Muscle of back (tissue), 11 donors: Measurements from ENCODE around the gene MCU. TPM values are rescaled to one million over a fixed set of nuclear protein-coding genes. Genes with fewer than 3 reads are reported as not detected.

Experiments
- DNase-seq, 3 donors: peaks; one replicate each; pipeline versions ENCODE4 v3.0.0 to v3.0.0-alpha.2; 2013
- polyA plus RNA-seq, 10 donors: library from polyadenylated mRNA; unstranded; fragments of 120-200 nt; gene quantifications; one replicate each; pipeline ENCODE4 v1.2.1, GENCODE V29; 2013; ENCODE audit not compliant: insufficient read length in 10 of 10

Gene MCU
- polyA plus RNA-seq, 10 donors = 86.6 to 152 (median 104) TPM

DNA sequence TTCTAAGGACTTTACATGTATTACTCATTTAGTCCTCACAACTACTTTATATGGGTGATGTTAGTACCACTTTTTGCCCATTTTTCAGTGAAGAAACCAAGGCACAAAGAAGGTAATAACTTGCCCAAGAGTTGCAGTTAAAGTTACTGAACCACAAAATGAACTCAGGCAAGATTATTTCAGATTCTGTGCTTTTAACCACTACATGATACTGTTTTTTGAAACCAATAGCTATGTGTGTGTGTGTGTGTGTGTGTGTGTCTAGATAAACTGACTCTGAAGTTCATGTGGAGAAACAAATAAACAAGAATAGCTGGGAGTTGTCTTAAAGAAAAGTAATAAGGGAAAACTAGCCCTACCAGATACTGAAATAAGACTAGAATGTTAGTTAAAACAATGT lies 140.8 kb downstream of the MCU start:
- DNase-seq = no peak

DNA sequence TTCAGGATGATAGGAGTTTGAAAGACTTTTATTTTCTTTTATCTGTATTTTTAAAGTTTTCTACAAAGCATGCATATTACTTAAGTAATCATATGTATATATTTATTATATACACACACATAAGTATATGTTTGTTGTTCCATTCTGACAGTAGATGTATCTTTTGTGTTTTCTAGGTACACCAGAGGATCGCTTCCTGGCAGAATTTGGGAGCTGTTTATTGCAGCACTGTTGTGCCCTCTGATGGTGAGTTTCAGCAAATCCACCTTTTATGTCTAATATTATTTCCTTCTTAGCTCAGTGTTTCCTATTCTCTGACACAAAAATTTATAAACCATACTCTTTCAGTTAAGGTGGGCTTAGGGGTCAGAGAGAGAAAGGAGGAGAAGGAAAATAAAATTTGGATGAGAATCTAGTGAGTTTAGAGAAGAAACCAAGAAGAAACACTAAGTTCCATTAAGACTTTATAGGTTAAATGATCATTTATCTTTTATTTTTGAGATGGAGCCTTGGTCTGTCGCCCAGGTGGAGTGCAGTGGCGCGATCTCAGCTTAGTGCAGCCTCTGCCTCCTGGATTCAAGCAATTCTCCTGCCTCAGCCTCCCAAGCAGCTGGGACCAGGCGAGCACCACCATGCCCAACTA lies 142.4 kb downstream of the MCU start:
- peak; percentile 61 to 88 (median 83) for DNase-seq

DNA sequence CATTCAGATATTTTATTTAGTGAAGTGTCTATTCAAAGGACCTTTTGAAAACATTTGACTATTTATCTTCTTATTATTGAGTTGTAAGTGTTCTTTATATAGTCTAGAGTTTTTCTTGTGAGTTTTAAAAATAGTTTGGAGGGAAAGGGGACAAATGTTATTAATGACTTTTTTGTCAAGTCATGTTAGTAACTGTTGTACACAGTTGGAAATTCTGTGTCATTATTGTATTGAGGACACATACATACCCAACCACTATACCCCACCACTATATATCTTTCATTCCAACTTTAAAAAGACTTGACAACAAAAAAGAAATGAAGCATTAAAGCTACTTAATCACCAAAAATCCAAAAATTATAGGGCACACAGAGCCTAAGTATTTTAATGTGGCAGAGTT lies 148.4 kb downstream of the MCU start:
- no peak for DNase-seq

DNA sequence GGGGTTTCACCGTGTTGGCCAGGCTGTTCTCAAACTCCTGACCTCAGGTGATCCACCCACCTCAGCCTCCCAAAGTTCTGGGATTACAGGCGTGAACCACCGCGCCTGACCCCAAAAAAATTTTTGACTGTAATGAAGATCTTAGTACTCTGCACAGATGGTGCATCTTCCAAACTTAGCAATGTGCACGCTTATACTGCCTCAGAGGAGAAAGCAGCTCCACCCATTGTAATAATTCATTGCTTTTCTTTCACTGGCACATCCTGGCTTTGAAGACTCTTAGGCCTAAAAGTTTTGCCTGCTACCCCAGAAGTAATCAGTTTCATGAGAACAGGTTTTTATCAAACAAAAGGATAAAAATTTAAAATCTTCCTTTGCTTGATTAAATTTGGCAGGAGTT lies 149.5 kb downstream of the MCU start:
- DNase-seq = no peak

DNA sequence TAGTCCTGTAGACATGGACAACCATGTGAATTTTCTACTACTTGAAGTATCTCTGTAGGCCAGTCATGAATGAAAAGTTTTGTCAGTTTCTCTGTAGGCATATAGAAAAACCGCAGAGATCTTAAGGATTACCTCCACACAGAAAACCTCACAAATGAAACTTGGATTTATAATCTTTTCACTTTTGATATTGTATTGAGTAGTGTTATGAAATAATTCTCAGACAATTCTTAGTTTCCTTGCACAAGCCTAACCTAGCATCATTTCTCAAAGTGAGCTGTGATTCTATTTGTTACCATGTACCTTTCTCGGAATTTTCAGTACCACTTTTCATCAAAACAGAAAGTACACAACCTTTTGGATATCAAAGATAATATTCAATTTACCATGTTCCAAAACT lies 150.2 kb downstream of the MCU start:
- DNase-seq = no peak

DNA sequence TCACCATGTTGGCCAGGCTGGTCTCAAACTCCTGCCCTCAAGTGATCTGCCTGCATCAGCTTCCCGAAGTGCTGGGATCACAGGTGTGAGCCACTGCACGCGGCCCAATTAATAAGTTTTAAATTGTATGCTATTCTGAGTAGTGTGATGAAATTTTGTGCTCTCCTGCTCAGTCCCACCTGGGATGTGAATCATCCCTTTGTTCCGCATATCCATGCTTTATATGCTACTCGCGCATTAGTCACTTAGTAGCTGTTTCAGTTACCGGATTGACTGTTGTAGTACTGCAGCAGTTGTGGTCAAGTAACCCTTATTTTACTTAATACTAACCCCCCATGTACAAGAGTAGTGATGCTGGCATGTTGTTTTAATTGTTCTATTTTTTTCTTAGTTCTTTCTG lies 154.3 kb downstream of the MCU start:
- DNase-seq = peak in 1 of 3 donors; percentile 19

DNA sequence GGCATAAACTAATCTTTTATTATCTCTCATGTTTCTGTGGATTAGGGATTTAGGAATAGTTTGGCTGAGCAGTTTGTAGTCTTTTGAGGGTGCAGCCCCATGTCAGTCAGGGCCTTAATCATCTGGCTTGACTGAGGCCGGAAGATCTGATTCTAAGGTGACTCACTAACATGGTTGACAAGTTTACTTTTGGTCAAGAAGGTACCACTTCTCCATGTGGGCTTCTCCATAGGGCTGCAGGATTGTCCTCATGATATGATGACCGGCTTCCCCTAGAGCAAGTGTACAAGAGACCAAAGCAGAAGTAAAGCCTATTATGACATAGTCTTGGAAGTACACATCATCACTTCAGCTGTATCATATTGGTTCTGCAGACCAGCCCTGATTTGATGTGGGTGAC lies 155.7 kb downstream of the MCU start:
- DNase-seq = no peak

DNA sequence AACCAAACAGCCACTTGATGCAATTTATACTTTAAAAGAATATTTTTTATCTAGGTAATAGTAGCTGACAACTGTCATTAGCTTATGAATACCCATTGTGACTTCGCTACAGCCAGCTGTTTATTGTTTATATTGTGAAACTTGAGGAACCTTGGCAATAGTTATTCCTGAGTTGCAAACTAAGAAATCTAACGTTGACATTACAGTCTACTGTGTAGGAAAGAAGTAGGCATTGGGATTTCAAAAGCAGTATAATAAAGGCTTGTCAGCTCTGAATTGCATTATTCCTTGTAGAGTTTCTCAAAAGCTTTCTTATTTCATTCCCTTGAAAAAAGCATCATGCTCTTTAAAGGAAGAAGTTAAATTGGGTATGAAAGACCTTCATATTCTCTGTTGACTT lies 158.9 kb downstream of the MCU start:
- DNase-seq = no peak

DNA sequence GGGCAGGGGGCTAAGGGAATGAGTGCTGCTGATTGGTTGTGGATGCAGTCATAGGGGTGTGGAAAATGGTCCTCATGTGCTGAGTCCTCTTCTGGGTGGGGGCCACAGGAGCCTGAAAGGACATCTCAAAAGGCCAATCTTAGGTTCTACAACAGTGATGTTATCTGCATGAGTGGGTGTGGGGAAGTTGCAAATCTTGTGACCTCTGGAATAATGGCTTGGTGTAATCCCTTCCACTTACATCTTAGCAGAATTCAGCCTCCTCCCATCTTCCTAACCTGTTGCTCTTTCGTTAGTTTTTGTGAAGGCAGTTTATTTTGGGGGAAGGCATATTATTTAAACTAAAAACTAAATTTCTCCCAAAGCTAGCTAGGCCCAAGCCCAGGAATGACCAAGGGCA lies 159.6 kb downstream of the MCU start:
- DNase-seq = no peak

DNA sequence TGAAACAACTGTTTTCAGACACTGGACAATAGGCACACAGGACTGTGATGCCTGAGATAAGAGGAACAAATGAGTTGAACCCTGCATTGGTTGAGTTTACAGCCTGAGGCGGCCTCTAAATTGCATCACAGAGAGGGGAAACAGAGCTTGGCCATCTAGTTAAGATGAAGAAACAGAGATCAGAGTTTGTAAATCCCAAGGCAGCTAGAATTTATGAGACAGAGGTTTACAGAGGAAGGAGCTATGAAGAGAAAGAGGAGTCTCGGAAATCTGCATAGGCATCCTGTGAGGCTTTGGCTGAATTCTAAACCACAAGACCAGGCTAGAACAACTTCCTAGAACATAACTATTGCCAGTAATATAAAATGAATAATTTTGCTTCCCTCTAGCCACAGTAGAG lies 160.6 kb downstream of the MCU start:
- DNase-seq = no peak

DNA sequence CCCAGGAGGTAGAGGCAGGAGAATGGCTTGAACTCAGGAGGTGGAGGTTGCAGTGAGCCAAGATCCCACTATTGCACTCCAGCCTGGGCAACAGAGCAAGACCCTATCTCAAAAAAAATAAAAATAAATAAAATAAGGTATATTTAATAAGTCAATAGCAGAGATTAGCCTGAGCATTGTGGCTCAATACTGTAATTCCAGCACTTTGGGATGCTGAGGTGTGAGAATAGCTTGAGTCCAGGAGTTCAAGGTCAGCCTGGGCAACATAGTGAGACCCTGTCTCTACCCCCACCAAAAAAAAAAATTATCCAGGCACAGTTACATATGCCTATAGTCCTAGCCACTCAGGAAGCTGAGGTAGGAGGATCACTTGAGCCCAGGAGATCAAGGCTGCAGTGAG lies 163.2 kb downstream of the MCU start:
- DNase-seq = no peak

DNA sequence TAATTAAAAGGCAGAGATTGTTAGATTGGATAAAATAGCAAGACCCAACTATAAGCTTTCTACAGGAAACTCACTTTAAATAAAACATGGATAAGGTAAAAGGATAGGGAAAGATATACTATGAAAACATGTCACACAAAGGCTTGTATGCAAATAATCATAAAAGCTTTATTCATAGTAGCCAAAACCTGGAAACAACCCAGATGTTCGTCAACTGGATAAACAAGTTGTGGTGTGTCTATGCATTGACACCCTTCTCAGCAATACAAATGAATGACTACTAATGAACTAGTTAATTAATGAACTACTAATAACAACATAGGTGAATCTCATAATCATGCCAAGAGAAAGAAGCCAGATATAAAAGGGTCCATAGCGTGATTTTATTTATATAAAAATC lies 163.8 kb downstream of the MCU start:
- no peak for DNase-seq

DNA sequence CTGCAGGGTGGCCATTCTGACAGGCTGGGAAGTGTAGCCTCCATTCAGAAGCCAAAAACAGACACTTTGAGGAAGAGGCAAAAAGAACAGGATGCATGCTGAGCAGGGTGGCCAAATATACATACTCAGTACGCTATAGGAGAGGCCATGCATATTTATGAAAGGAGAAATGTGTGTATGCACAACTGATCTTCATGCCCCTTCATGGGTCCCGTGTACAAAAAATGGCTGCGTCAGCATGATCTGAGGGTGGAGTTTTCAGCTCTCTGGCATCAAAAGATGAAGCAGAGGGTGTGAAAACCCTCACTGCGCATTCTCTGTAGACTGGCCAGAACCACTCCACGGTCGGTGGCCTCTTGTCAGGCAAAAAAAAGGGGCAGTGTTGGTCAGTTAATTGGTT lies 166.1 kb downstream of the MCU start:
- DNase-seq = no peak

DNA sequence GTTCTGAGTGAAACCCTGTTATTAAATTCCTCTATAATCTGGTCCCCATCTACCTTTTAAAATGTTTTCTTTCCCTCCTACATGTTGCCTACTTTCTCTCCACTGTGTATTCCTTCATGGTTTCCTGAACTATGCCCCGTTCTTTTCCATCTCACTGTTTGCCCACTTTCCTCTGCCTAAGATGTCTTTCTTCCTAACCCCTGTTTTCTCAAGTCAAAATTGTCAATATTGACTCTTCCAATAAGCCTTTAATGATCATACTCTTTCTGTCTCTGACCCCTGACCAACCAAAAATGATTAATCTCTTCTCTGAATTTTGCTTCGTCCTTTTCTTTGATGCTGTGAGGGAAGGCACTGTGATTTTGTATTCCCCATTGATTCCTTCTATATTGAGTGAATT lies 171.0 kb downstream of the MCU start:
- no peak for DNase-seq

DNA sequence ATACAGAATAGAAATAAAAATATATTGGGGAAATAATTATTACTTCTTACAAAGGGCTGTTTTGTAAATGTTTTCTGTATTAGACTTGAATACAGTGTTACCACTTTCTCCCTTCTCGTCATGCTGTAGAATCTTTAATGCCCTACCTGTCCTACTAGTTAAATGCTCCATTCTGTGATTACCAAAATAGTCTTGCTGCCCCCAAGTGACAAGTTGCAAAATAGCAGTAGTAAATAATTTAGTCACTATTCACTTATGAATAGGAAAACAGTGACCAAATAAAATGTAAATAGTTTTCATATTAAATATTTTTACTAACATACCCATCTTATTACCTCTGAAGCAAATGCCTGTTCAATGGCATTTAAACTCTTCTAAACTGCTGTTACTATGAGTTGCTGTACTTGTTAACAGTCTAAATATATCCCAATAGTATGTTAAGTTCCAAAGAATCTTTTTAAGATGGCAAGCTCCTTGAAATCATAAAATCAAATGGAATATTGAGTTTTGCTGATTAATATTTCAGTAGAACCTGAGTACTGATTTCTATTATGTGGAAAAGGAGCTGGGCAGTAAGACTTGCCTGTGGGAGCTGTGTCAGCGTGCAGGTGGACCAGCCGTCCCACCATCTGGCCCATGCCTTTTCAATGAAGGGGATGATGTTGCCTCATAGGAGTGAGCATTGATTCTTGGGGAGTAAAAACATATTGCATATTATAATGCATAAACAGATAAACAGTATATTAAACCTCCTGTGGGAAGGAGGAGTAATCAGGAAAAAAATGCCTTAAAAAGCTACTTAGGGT lies 183.5 kb downstream of the MCU start:
- DNase-seq = peak; percentile 21 to 39 (median 23)

DNA sequence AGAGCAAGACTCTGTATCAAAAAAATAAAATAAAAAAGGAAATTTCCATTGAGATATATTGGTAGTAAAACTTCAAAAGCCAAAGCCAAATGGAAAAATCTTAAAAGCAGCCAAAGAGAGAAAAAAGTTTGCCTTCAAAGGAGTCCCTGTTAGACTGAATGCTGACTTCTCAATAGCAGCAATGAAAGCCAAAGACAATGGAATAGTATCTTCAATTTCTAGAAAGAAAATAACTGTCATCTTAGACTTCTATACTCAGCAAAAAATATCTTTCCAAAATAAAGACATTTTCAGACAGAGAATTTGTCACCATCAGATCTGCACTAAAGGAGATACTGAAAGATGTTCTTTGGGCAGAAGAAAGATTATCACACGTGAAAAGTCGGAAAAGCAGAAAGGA lies 187.3 kb downstream of the MCU start:
- no peak for DNase-seq

DNA sequence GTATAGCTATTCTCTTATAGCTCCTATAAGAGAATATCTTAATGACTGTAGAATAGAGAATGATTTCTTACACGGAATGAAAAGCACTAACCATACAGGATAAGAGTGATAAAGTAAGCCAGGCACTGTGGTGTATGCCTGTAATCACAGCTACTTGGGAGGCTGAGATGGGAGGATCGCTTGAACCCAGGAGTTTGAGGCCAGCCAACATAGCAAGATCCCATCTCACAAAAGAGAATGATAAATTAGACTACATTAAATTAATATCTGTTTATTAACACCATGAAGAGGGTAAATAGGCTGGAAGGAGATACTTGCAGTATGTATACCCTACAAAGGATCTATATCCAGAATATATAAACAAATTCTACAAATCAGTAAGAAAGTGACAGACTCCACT lies 189.3 kb downstream of the MCU start:
- no peak for DNase-seq

DNA sequence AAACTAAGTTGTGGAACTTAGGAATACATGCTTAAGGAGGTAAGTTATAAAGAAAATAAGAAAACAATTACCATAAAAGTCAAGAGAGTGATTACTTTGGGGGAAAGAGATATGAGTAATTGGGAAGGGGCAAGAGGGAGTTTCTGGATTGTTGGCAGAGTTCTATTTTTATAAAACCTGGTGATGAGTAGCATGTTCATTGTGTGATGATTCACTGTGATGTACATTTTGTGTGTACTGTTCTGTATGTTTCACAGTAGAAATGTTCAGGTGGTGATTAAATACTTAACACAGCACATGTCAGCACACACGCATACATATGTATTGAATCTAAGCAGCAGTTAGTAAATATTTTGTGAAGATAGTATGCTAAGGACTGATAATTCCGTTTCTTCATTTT lies 191.9 kb downstream of the MCU start:
- DNase-seq = no peak

DNA sequence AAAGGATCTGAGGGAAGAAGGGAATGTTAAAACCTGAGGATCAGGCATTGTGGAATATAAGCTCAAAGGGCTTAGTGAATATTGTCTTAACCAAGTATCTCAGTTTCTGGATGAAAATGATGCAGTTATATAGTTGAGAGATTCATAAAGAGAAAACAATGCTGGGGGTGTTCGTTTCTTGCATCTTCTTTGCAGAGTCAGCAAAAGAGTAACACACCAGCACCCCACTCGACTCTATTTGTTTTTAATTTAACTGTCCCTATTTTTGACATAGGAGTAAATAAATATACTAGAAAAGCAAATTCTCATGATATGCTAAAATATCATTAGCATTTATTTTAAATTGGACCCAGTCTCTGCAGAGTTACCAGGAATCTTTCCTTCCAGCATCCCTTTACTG lies 194.0 kb downstream of the MCU start:
- DNase-seq = no peak

DNA sequence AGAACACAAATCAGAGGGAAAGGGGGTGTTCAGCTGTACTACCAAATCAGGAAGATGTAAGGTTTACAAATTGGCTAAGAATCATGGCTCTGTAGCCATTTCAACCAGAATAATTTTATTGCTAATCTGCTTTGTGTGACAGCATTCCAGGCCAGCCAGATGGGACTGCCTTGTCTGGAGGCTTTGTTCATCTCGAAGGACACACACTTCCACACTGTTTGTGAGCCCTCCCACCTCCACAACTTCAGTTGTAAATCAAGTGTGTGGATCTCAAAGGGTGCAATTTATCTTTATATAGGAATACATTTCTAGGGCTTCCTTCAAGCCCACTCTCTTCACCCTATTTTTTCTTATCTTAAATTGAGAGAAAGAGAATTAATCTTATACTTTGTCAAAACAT lies 194.7 kb downstream of the MCU start:
- DNase-seq = no peak

DNA sequence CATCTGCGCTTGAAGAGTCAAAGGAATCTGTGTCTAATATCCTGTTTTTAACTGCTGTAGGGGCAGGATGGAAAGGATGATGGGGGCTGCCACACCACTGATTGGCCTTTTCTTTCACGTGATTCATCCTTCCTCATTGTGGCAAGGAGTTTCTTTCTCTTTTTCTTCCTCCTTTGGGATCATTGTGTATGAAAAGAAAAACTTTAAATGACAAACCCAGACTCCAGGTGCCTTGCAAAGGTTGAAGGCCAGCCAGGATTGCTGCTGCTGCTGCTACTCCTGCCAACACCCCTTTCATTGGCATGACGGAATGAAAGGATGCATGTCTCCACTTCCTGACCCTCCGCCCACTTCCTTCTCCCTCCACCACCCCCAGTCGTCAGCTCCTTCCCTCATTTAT lies 195.1 kb downstream of the MCU start:
- peak; percentile 10 to 67 (median 30) for DNase-seq

DNA sequence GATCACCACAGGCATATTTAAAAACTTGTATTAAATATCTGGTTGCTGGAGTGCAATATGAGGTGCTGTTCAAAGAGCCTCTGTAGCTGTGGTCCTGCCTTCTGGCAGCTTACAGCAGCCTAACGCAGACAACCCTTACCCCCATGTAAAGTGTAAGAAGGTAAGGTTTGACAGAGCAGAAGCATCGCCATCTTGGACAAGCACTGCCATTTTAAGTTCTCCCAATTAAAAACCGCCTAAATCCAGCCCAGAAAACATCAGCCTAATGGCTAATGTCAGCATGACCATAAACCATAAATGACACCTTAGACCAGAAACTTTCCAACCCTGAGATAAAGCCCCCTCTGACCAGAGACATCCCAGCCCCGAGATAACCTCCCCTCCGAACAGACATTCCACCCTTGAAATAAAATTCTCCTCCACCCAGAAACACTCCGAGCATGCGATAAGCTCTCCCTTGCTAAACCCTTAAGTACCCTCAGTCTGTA lies 196.3 kb downstream of the MCU start:
- DNase-seq = no peak

DNA sequence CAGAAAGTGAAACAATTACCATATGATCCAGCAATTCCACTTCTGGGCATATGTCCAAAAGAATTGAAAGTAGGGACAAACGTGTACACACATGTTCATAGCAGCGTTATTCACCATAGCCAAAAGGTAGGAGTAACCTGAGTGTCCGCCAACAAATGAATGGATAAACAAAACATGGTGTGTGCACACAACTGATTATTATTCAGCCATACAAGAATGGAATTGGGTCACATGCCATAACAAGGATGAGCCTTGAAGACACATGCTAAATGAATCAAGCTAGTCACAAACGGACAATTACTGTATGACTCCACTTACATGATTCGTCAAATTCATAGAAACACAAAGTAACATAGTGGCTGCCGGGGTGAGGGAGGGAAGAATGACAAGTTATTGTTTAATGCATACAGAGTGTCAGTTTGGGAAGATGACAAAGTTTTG lies 197.5 kb downstream of the MCU start:
- peak; percentile 16 to 69 (median 37) for DNase-seq

DNA sequence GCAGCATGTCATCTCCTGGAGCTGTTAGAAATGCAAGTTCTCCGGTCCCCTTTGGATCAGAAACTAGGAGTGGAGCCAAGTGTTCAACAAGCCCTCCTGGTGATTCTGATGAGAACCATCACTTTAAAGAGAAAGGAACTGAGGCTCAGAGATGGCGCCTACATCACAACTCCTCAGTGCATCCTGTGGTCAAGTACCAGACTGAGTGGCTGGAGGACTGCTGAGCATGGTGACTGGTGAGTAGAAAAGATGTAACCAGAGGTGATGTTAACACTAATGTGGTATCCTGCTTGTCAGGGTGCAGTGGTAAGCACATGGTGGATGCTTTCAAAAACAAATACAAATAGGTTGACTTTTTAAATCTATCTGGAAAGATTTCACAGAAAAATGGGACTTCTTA lies 198.1 kb downstream of the MCU start:
- DNase-seq = no peak
